WERI-Rb-1 (cell line): ENCODE measurements around the gene MRPL51.

Experiments used
- DNase-seq: peaks from one replicate; pipeline ENCODE4 v3.0.0-alpha.2; 2020
- H3K27ac ChIP-seq: fragments of 250-450 bp; sonication (Bioruptor Pico); 2 replicates; pipeline ENCODE4 v1.5.1; 2020; ENCODE audit warnings: mild to moderate bottlenecking, moderate library complexity
- H3K27me3 ChIP-seq: fragments of 250-450 bp; sonication (Bioruptor Pico); 2 replicates; pipeline ENCODE4 v1.5.1; 2021; ENCODE audit warnings: mild to moderate bottlenecking, low read depth, moderate library complexity; ENCODE audit not compliant: insufficient read depth, severe bottlenecking
- H3K36me3 ChIP-seq: fragments of 250-450 bp; sonication (Bioruptor Pico); 2 replicates; pipeline ENCODE4 v1.5.1; 2020; ENCODE audit warnings: mild to moderate bottlenecking, moderate library complexity
- H3K4me3 ChIP-seq: 2 replicates; pipeline ENCODE4 v1.5.1; 2011; ENCODE audit warnings: low read depth, mild to moderate bottlenecking, control low read depth, low read length
- H3K9me3 ChIP-seq: fragments of 250-450 bp; sonication (Bioruptor Pico); 2 replicates; pipeline ENCODE4 v1.5.1; 2021; ENCODE audit warnings: mild to moderate bottlenecking, moderate library complexity; ENCODE audit not compliant: severe bottlenecking
- CTCF ChIP-seq: IDR thresholded peaks from 2 replicates; pipeline ENCODE4 v1.5.1; 2011; ENCODE audit warnings: low read depth, mild to moderate bottlenecking, control low read depth, inconsistent platforms, low read length

MRPL51 gene

GRCh38 chr12:6444031-6444430, 49.0 kb downstream of the MRPL51 start:
- H3K9me3 ChIP-seq = no peaks in the 10 kb centered on the region
- peaks cover 2% of the 10 kb centered on the region; the same call in 1 of the 2 replicates for H3K36me3 ChIP-seq
- no peak overlapping the region for H3K27ac ChIP-seq
- H3K27me3 ChIP-seq = no peaks in the 10 kb centered on the region
- no peak overlapping the region for H3K4me3 ChIP-seq
- no peak for TF ChIP-seq CTCF
- DNase-seq = no peak

GRCh38 chr12:6443361-6443983, 49.6 kb downstream of the MRPL51 start:
- DNase-seq = no peak
- no peaks in the 10 kb centered on the region for H3K27me3 ChIP-seq
- no peak for TF ChIP-seq CTCF
- no peak overlapping the region for H3K27ac ChIP-seq
- peaks cover 2% of the 10 kb centered on the region; the same call in 1 of the 2 replicates for H3K36me3 ChIP-seq
- H3K4me3 ChIP-seq = no peak overlapping the region
- no peaks in the 10 kb centered on the region for H3K9me3 ChIP-seq

- no peak for TF ChIP-seq CTCF
- peaks cover under 1% of the 10 kb centered on the region; the same call in 1 of the 2 replicates for H3K36me3 ChIP-seq
- H3K4me3 ChIP-seq = no peak overlapping the region
These were observed 50.2 kb downstream of the MRPL51 start for GRCh38 chr12:6442836-6443235.

More at GRCh38 chr12:6442836-6443235, 50.2 kb downstream of the MRPL51 start:
- H3K27ac ChIP-seq = no peak overlapping the region
- DNase-seq = no peak
- H3K9me3 ChIP-seq = no peaks in the 10 kb centered on the region
- H3K27me3 ChIP-seq = no peaks in the 10 kb centered on the region
